ENCODE results near the gene C16orf54. TPM values are rescaled to one million over a fixed set of nuclear protein-coding genes. Genes with fewer than 3 reads are reported as not detected.
"Not testable (repeated sequence)": the region's sequence is repeated elsewhere in the genome, so short reads cannot be mapped to it uniquely, and the experiment has no call there.

The C16orf54 gene
- total RNA-seq, 1 donor from 2014 or later = not detected

DNA sequence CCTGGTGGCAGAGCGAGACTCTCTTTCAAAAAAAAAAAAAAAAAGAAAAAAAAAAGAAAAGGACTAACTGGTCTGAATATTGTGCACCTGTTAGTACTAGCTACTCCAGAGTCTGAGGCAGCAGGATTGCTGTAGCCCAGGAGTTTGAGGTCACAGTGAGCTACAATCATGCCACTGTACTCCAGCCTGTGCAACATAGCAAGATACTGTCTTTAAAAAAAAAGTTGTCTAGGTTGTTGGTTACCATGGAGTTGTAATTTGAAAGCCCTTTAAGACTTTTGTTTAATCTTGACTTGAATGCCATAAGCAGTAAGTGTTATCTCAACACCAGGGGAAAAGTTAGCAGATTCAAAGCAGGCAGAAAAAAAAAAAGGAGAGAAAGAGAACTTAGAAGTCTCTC, 10.9 kb upstream of the C16orf54 start:
- DNase-seq (ENCODE audit: low spot score in 2 of 2, unreplicated experiment in 2 of 2) = no peak
- Mint-ChIP-seq H3K4me1 (peaks cover 21% of the 10 kb centered on the region), H3K4me3 (no peak overlapping the region), H3K36me3 (no peaks in the 10 kb centered on the region), H3K27ac (peak overlapping the region; percentile 19), H3K9me3 (no peaks in the 10 kb centered on the region), H3K27me3 (ENCODE audit: low read depth) (no peaks in the 10 kb centered on the region)
- TF ChIP-seq, protein P1, sequence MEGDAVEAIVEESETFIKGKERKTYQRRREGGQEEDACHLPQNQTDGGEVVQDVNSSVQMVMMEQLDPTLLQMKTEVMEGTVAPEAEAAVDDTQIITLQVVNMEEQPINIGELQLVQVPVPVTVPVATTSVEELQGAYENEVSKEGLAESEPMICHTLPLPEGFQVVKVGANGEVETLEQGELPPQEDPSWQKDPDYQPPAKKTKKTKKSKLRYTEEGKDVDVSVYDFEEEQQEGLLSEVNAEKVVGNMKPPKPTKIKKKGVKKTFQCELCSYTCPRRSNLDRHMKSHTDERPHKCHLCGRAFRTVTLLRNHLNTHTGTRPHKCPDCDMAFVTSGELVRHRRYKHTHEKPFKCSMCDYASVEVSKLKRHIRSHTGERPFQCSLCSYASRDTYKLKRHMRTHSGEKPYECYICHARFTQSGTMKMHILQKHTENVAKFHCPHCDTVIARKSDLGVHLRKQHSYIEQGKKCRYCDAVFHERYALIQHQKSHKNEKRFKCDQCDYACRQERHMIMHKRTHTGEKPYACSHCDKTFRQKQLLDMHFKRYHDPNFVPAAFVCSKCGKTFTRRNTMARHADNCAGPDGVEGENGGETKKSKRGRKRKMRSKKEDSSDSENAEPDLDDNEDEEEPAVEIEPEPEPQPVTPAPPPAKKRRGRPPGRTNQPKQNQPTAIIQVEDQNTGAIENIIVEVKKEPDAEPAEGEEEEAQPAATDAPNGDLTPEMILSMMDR (IDR thresholded peaks at IDR 0.05; ENCODE audit: unreplicated experiment) = no peak

DNA sequence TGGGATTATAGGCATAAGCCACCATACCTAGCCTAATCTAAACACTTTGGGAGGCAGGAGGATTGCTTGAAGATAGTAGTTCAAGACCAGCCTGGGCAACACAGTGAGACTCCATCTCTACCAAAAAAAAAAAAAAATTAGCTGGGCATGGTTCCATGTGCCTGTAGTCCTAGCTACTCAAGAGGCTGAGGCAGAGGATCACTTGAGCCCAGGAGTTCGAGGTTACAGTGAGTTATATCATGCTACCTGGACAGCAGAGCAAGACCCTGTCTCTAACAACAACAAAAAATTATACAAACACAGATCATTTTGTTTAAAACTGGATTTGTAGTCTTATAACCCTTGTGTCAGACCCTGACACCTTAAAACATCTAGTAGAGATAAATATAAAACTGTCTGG, 7.7 kb upstream of the C16orf54 start:
- no peak for DNase-seq (ENCODE audit: low spot score in 2 of 2, unreplicated experiment in 2 of 2)
- peaks cover 13% of the 10 kb centered on the region for H3K4me1 Mint-ChIP-seq
- H3K4me3 Mint-ChIP-seq = no peak overlapping the region
- H3K27me3 Mint-ChIP-seq (ENCODE audit: low read depth) = no peaks in the 10 kb centered on the region
- TF ChIP-seq, protein P1 (IDR thresholded peaks at IDR 0.05; ENCODE audit: unreplicated experiment) = no peak
- no peak overlapping the region for H3K27ac Mint-ChIP-seq
- H3K9me3 Mint-ChIP-seq = peaks cover 3% of the 10 kb centered on the region
- no peaks in the 10 kb centered on the region for H3K36me3 Mint-ChIP-seq

DNA sequence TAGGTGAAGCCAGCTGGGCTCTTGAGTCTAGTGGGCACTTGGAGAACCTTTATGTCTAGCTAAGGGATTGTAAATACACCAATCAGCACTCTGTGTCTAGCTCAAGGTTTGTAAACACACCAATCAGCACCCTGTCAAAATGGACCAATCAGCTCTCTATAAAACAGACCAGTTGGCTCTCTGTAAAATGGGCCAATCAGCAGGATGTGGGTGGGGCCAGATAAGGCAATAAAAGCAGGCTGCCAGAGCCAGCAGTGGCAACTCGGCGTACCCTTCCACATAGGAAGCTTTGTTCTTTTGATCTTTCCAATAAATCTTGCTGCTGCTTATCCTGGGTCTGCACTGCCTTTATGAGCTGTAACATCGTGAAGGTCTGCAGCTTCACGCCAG, 3.0 kb upstream of the C16orf54 start:
- H3K4me3 Mint-ChIP-seq; DNase-seq (ENCODE audit: low spot score in 2 of 2, unreplicated experiment in 2 of 2); H3K36me3 Mint-ChIP-seq; H3K27me3 Mint-ChIP-seq (ENCODE audit: low read depth); H3K9me3 Mint-ChIP-seq; H3K4me1 Mint-ChIP-seq: not testable (repeated sequence)
- peak overlapping the region; percentile 26 for H3K27ac Mint-ChIP-seq

DNA sequence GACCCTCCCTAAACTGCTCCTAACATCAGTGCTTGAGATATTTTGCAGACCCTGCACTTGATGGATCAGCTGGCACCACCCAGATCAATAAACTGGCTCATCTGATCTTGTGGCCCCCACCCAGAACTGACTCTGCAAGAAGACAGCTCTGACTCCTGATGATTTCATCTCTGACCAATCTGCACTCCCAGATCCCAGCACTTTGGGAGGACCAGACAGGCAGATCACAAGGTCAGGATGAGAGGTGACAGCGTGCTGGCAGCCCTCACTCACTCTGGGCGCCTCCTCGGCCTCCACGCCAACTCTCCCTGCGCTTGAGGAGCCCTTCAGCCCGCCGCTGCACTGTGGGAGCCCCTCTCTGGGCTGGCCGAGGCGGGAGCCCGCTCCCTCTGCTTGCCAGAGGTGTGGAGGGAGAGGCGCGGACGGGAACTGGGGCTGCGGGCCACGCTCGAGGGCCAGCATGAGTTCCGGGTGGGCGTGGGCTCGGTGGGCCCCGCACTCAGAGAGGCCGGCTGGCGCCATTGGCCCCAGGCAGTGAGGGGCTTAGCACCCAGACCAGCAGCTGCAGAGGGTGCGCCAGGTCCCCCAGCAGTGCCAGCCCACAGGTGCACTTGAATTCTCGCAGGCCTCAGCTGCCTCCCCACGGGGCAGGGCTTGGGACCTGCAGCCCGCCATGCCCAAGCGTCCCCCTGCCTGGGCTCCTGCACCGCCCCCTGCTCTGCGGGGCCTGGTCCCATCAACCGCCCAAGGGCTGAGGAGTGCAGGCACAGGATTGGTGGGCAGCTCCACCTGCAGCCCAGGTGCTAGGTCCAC, 2.4 kb upstream of the C16orf54 start:
- Mint-ChIP-seq H3K4me1 (no peaks in the 10 kb centered on the region), H3K4me3 (no peak overlapping the region), H3K27ac (no peak overlapping the region)

DNA sequence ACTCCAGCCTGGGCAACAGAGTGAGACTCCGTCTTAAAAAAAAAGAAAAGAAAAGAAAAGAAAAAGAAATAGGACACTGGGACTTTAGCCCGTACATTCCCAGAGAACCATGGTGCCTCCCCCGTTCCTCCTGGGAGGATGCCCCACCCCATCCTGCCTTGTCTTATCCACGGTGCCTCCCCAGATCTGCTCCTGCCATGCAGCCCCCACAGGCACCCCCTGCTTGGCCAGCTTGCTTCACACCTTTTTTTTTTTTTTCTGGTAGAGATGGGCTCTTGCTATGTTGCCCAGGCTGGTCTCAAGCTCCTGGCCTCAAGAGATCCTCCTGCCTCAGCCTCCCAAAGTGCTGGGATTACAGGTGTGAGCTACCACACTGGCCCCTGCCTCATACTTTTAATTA, 728 bp upstream of the C16orf54 start:
- not testable (repeated sequence) for H3K27ac Mint-ChIP-seq; H3K27me3 Mint-ChIP-seq (ENCODE audit: low read depth); H3K9me3 Mint-ChIP-seq; H3K36me3 Mint-ChIP-seq; DNase-seq (ENCODE audit: low spot score in 2 of 2, unreplicated experiment in 2 of 2); H3K4me1 Mint-ChIP-seq; H3K4me3 Mint-ChIP-seq

More for the DNA sequence above, 2.4 kb upstream of the C16orf54 start:
- Mint-ChIP-seq H3K27me3 (ENCODE audit: low read depth) (no peaks in the 10 kb centered on the region), H3K9me3 (peaks cover 3% of the 10 kb centered on the region), H3K36me3 (no peaks in the 10 kb centered on the region)
- no peak for DNase-seq (ENCODE audit: low spot score in 2 of 2, unreplicated experiment in 2 of 2)
- TF ChIP-seq, protein P1 (IDR thresholded peaks at IDR 0.05; ENCODE audit: unreplicated experiment) = no peak

DNA sequence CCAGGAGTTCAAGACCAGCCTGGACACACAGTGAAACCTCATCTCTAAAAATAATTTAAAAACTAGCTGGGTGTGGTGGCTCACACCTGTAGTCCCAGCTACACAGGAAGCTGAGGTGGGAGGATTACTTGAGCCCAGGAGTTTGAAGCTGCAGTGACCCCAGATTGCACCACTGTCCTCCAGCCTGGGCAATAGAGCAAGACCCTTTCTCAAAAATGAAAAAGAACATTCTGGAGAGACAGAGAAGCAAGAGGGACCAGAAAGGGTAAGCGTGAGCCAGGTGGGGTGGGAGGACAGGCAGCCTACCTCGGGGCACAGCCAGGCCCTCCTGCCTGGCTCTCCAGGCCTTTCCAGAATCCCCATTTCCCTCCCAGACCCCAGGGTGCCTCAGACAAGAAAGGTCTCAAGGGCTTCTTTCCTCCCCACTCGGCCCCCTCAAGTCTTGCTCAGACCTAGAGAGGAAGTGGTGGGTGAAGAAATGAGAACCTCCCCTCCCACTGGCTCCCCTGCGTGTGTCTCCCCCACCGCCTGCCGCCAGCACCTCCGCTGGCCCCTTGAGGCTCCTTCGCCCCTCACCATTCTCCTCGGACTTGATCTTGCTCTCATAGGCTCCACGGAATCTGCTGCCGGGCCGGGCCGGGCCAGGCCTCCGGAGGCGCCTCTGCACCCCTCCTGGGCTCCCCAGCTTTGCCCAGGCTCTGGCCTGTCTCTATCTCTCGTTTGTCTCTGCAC, 503 bp downstream of the C16orf54 start:
- TF ChIP-seq, protein P1 (IDR thresholded peaks at IDR 0.05; ENCODE audit: unreplicated experiment) = no peak
- Mint-ChIP-seq H3K36me3 (no peaks in the 10 kb centered on the region), H3K4me3 (no peak overlapping the region), H3K9me3 (peaks cover 3% of the 10 kb centered on the region), H3K27ac (no peak overlapping the region), H3K4me1 (peaks cover 6% of the 10 kb centered on the region), H3K27me3 (ENCODE audit: low read depth) (no peaks in the 10 kb centered on the region)
- no peak for DNase-seq (ENCODE audit: low spot score in 2 of 2, unreplicated experiment in 2 of 2)

All from mesothelial cell of epicardium (in vitro differentiated cells).